K562 (cell line): ENCODE data around the gene ASMT. TPM values are rescaled to one million over a fixed set of nuclear protein-coding genes. Genes with fewer than 3 reads are reported as not detected.

Experiments
- ATF7 ChIP-seq: fragments of 450-650 bp; IDR thresholded peaks from 2 replicates; pipeline ENCODE4 v1.7.1; 2014; ENCODE audit warnings: mild to moderate bottlenecking, moderate library complexity
- BACH1 ChIP-seq: fragments of 200-800 bp; sonication (Bioruptor generic); IDR thresholded peaks from 2 replicates; pipeline ENCODE4 v1.6.1; 2016; ENCODE audit warnings: missing genetic modification characterization, missing compliant biosample characterization
- BRD9 ChIP-seq: fragments of 450-650 bp; IDR thresholded peaks from 2 replicates; pipeline ENCODE4 v1.6.1; 2018; ENCODE audit warnings: low read depth; ENCODE audit not compliant: partially characterized antibody
- CREM ChIP-seq: IDR thresholded peaks from 2 replicates; pipeline ENCODE4 v1.6.1; 2014; ENCODE audit warnings: antibody characterized with exemption, low read depth
- ERF ChIP-seq: fragments of 450-650 bp; formaldehyde crosslinking; IDR thresholded peaks from 2 replicates; pipeline ENCODE4 v1.4.0; 2020; ENCODE audit warnings: mild to moderate bottlenecking, mixed read lengths
- EWSR1 ChIP-seq: fragments of 450-650 bp; IDR thresholded peaks from 2 replicates; pipeline ENCODE4 v1.6.1; 2018; ENCODE audit warnings: borderline replicate concordance, mild to moderate bottlenecking, low read depth, moderate library complexity; ENCODE audit not compliant: partially characterized antibody
- FOS ChIP-seq: IDR thresholded peaks from 3 replicates; pipeline ENCODE4 v1.6.1; 2011; ENCODE audit not compliant: insufficient read length; ENCODE audit errors: extremely low read depth
- FOXK2 ChIP-seq, 2 experiments: fragments of 450-650 bp; IDR thresholded peaks in 1 of 2; conservative IDR thresholded peaks in 1 of 2; 2 replicates each; pipeline ENCODE4 v1.6.1; 2016; ENCODE audit warnings: low read depth in 2 of 2, mild to moderate bottlenecking in 1 of 2
- JUND ChIP-seq, 2 experiments: IDR thresholded peaks; 2 replicates in 1 of 2; 3 replicates in 1 of 2; pipeline ENCODE4 v1.6.1; 2011; ENCODE audit warnings: borderline replicate concordance in 2 of 2, low read depth in 2 of 2, low read length in 2 of 2, improper control_type of control experiment in 1 of 2, missing biosample characterization in 1 of 2, missing genetic modification characterization in 1 of 2, missing genetic modification reagents in 1 of 2
- KAT2B ChIP-seq: IDR thresholded peaks from one replicate; pipeline ENCODE4 v1.6.1; 2012; ENCODE audit warnings: low read depth, mild to moderate bottlenecking, control low read depth, inconsistent platforms, low read length, moderate library complexity
- KLF6 ChIP-seq: fragments of 250-450 bp; sonication (Bioruptor Pico); IDR thresholded peaks from 2 replicates; pipeline ENCODE4 v1.4.0; 2020; ENCODE audit warnings: mild to moderate bottlenecking, moderate library complexity, borderline replicate concordance
- POLR2B ChIP-seq: fragments of 450-650 bp; IDR thresholded peaks from 2 replicates; pipeline ENCODE4 v1.6.1; 2018; ENCODE audit warnings: low read depth; ENCODE audit not compliant: partially characterized antibody
- SREBF1 ChIP-seq: fragments of 150-350 bp; IDR thresholded peaks from 2 replicates; pipeline ENCODE4 v1.6.1; 2014; ENCODE audit warnings: antibody characterized with exemption, low read depth, low read length, borderline replicate concordance
- ZFP36 ChIP-seq: fragments of 150-350 bp; IDR thresholded peaks from 2 replicates; pipeline ENCODE4 v1.6.1; 2018; ENCODE audit warnings: low read length, low read depth; ENCODE audit not compliant: partially characterized antibody
- ZNF224 ChIP-seq: sonication (generic); formaldehyde crosslinking; IDR thresholded peaks from 2 replicates; pipeline ENCODE4 v1.8.0; 2022; ENCODE audit warnings: mild to moderate bottlenecking, missing genetic modification reagents
- ZNF311 ChIP-seq: fragments of 250-450 bp; sonication (Bioruptor Pico); IDR thresholded peaks from 2 replicates; pipeline ENCODE4 v1.4.0; 2020; ENCODE audit warnings: mild to moderate bottlenecking, moderate library complexity
- polyA plus RNA-seq, 8 experiments: library from polyadenylated mRNA; depleted of rRNA in 4 of 8; stranded (reverse) in 5 of 8; unstranded in 3 of 8; fragments of >200 nt; fragmentation: Nextera tagmentation in 2 of 8; fragmentation: Illumina TruSeq in 1 of 8; extraction: Ambion mirVana in 2 of 8; extraction: Trizol in 1 of 8; gene quantifications; 2 replicates each; pipeline versions ENCODE4 v1.2.1 to v1.2.3, GENCODE V29; 2011 to 2014; ENCODE audit warnings: inconsistent platforms in 1 of 8, missing spikeins in 1 of 8
- total RNA-seq, 7 experiments: library from RNA; depleted of rRNA in 6 of 7; stranded (reverse); fragments of >200 nt in 6 of 7; fragmentation: Illumina TruSeq in 2 of 7; extraction: Trizol in 2 of 7; gene quantifications; 2 replicates each; pipeline versions ENCODE4 v1.2.1 to v1.2.3, GENCODE V29; 2011 to 2021; ENCODE audit warnings: low replicate concordance in 1 of 7
- TF ChIP-seq, protein P1 (sequence below): fragments of 450-650 bp; formaldehyde crosslinking; IDR thresholded peaks from 2 replicates; pipeline ENCODE4 v1.4.0; 2022; ENCODE audit warnings: missing genetic modification characterization
- TF ChIP-seq, protein P2 (sequence below): sonication (generic); formaldehyde crosslinking; IDR thresholded peaks from 2 replicates; pipeline ENCODE4 v1.8.1; 2023; ENCODE audit warnings: mild to moderate bottlenecking, missing genetic modification reagents, moderate library complexity
- TF ChIP-seq, protein P3 (sequence below): sonication (generic); formaldehyde crosslinking; IDR thresholded peaks from 2 replicates; pipeline ENCODE4 v1.8.0; 2022; ENCODE audit warnings: mild to moderate bottlenecking, missing genetic modification reagents
- TF ChIP-seq, protein P4 (sequence below): sonication (generic); formaldehyde crosslinking; IDR thresholded peaks from 2 replicates; pipeline ENCODE4 v1.8.0; 2023; ENCODE audit warnings: mild to moderate bottlenecking, missing genetic modification reagents

Gene ASMT
- total and polyA plus RNA-seq, 9 of the 15 experiments (the other 6 are each of a cell fraction or from before 2014, with no cell fraction given) = 0.06 TPM; not detected in 8

DNA sequence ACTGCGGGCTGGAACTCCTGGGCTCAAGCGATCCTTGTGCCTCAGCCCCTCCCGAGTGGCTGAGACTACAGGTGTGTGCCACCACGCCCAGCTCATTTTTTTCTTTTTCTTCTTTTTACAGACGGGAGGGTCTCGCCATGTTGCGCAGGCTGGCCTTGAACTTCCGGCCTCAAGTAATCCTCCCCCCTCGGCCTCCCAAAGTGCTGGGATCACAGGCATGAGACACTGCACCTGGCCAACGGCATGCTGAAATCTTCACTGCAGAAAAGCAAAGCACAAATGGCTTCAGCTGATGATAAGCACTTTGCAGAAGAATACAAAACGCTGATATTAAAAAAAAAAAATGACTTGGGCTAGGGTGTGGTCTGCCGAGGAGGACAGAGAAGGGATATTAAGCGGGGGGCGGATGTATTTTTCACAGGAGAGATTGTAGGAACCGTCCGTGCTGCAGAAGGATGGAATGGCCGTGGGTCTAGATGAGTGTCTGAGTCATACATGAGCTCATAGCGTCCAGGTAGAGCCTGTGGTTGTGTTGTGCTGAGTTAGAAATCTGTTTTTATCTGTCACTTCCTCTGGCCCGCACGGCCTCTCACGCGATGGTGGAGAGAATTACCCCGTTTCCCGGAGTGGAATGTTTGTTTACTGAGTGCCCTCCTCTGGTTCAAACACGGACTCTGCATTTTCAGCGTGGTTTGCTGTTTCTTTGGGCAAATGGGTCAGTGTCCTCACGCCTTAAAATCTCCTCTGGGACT, 32.0 kb upstream of the ASMT start (continued):
- TF ChIP-seq BRD9 (no peak), ZFP36 (no peak), KAT2B (no peak), ZNF311 (CRISPR knock-in tag) (no peak), EWSR1 (no peak), FOXK2 (conservative IDR thresholded peaks at IDR 0.05 in 1 of 2, IDR thresholded peaks at IDR 0.05 in 1 of 2; ENCODE audit: low read depth in 2 of 2) (no peak), ATF7 (peak; percentile 49; the same call in 1 of the 2 replicates), CREM (0 out of 2 replicates have a peak, but pooled peaks have one; percentile 29), ZNF224 (CRISPR knock-in tag) (no peak), SREBF1 (no peak), ERF (CRISPR knock-in tag) (no peak), FOS (no peak), JUND (IDR thresholded peaks at IDR 0.05; ENCODE audit: borderline replicate concordance, low read depth, low read length) (peak; percentile 79), JUND (tag; IDR thresholded peaks at IDR 0.05; ENCODE audit: borderline replicate concordance, low read depth, low read length) (peak; percentile 76; the same call in 2 of the 3 replicates), BACH1 (tag) (no peak), POLR2B (no peak), KLF6 (CRISPR knock-in tag) (no peak)
- TF ChIP-seq, protein P1, sequence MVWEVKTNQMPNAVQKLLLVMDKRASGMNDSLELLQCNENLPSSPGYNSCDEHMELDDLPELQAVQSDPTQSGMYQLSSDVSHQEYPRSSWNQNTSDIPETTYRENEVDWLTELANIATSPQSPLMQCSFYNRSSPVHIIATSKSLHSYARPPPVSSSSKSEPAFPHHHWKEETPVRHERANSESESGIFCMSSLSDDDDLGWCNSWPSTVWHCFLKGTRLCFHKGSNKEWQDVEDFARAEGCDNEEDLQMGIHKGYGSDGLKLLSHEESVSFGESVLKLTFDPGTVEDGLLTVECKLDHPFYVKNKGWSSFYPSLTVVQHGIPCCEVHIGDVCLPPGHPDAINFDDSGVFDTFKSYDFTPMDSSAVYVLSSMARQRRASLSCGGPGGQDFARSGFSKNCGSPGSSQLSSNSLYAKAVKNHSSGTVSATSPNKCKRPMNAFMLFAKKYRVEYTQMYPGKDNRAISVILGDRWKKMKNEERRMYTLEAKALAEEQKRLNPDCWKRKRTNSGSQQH (CRISPR knock-in tag) = no peak
- TF ChIP-seq, protein P2, sequence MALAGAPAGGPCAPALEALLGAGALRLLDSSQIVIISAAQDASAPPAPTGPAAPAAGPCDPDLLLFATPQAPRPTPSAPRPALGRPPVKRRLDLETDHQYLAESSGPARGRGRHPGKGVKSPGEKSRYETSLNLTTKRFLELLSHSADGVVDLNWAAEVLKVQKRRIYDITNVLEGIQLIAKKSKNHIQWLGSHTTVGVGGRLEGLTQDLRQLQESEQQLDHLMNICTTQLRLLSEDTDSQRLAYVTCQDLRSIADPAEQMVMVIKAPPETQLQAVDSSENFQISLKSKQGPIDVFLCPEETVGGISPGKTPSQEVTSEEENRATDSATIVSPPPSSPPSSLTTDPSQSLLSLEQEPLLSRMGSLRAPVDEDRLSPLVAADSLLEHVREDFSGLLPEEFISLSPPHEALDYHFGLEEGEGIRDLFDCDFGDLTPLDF (CRISPR knock-in tag) = no peak
- TF ChIP-seq, protein P3, sequence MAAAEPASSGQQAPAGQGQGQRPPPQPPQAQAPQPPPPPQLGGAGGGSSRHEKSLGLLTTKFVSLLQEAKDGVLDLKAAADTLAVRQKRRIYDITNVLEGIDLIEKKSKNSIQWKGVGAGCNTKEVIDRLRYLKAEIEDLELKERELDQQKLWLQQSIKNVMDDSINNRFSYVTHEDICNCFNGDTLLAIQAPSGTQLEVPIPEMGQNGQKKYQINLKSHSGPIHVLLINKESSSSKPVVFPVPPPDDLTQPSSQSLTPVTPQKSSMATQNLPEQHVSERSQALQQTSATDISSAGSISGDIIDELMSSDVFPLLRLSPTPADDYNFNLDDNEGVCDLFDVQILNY (CRISPR knock-in tag) = no peak
- TF ChIP-seq, protein P4, sequence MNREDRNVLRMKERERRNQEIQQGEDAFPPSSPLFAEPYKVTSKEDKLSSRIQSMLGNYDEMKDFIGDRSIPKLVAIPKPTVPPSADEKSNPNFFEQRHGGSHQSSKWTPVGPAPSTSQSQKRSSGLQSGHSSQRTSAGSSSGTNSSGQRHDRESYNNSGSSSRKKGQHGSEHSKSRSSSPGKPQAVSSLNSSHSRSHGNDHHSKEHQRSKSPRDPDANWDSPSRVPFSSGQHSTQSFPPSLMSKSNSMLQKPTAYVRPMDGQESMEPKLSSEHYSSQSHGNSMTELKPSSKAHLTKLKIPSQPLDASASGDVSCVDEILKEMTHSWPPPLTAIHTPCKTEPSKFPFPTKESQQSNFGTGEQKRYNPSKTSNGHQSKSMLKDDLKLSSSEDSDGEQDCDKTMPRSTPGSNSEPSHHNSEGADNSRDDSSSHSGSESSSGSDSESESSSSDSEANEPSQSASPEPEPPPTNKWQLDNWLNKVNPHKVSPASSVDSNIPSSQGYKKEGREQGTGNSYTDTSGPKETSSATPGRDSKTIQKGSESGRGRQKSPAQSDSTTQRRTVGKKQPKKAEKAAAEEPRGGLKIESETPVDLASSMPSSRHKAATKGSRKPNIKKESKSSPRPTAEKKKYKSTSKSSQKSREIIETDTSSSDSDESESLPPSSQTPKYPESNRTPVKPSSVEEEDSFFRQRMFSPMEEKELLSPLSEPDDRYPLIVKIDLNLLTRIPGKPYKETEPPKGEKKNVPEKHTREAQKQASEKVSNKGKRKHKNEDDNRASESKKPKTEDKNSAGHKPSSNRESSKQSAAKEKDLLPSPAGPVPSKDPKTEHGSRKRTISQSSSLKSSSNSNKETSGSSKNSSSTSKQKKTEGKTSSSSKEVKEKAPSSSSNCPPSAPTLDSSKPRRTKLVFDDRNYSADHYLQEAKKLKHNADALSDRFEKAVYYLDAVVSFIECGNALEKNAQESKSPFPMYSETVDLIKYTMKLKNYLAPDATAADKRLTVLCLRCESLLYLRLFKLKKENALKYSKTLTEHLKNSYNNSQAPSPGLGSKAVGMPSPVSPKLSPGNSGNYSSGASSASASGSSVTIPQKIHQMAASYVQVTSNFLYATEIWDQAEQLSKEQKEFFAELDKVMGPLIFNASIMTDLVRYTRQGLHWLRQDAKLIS (CRISPR knock-in tag) = no peak
